ENCODE data around the gene PRPF6.

The PRPF6 gene

GRCh38 chr20:64033981-64034493, 53.1 kb downstream of the PRPF6 start:
- Histone ChIP-seq H3K4me1 (ENCODE audit: control insufficient read depth, insufficient read depth, low read length, poor library complexity, severe bottlenecking) (peaks cover 6% of the 10 kb centered on the region), H3K27ac (ENCODE audit: low read depth, low read length, severe bottlenecking) (no peak overlapping the region), H3K9me3 (ENCODE audit: control insufficient read depth, low read length) (no peaks in the 10 kb centered on the region), H3K36me3 (ENCODE audit: control insufficient read depth, insufficient read depth, low read length) (peaks cover 48% of the 10 kb centered on the region), H3K4me3 (ENCODE audit: extremely low read depth, insufficient read depth, low read length, poor library complexity, severe bottlenecking) (no peak overlapping the region)
- WGBS, 2 experiments (ENCODE audit: insufficient coverage in 2 of 2), result 87 to 91% methylated on average over 9 to 11 of the region's 11 CpGs

DNA sequence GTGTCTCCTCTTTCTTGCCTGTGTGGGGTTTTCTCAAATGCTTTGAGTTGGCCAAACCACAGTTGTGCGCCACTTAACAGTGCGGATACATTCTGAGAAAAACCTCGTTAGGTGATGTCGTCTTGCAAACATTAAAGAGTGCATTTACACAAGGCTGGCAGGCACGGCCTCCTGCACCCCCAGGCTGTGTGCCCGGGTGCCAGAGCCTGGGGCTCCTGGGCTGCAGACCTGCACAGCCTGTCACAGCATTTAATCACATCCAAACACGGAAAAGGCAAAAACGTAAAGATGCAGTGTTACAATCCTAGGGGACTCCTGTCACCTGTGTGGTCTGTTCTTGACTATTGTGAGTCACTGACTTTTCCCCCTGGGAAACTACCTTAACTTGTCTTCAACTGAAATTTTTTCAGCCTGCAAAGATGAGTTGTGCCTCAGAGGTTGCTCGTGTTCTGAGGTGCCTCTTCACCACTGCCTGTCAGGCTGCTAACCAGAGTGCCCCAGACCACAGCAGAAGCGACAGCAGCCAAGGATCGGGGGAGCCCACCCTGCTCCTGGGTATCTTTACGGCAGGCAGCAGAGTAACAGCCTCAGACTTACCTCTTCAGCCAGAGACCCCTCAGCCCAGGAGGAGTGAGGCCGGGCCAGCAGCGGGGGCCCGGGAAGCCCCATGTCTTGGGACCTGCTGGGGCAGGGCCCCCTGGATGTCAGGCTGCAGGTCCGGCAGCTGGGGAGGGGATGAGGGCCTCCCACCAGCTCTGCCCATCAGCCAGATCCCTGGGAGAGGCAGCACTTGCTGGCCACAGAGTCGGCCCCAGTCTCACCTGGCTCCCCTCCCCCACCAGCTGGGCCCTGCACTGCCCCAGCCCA, 54.4 kb downstream of the PRPF6 start:
- Histone ChIP-seq H3K4me1 (ENCODE audit: control insufficient read depth, insufficient read depth, low read length, poor library complexity, severe bottlenecking) (peaks cover 6% of the 10 kb centered on the region), H3K9me3 (ENCODE audit: control insufficient read depth, low read length) (no peaks in the 10 kb centered on the region), H3K4me3 (ENCODE audit: extremely low read depth, insufficient read depth, low read length, poor library complexity, severe bottlenecking) (no peak overlapping the region), H3K36me3 (ENCODE audit: control insufficient read depth, insufficient read depth, low read length) (peaks cover 37% of the 10 kb centered on the region), H3K27ac (ENCODE audit: low read depth, low read length, severe bottlenecking) (no peak overlapping the region)
- WGBS, 2 experiments (ENCODE audit: insufficient coverage in 2 of 2), result 84 to 94% methylated on average over 10 to 17 of the region's 17 CpGs

DNA sequence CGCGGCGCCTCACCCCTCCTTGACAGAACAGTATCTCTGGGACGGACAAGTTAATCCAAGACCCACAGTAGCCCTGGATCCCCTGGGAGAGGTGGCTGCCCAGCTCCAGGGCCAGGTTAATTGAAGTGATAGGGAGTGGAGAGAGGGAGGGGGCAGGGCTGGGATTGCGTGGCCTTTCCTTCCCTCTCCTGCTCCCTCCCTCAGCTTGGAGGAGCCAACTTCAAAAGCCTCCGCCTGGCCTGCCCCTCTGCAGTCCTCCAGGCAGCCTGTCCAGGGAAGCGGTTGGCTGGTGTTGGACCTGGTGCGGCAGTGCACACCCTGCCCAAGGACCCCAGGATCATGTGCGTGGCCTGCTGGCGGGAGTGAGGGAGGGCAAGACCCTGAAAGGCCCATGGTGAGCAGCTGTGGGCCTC, 55.0 kb downstream of the PRPF6 start, which contains the start of gene C20orf204:
TSS of gene C20orf204 (plus strand) at position 250 of the 413 bp plus-strand sequence. CDS start at position 392, 142 bp downstream.
- WGBS, 2 experiments (ENCODE audit: insufficient coverage in 2 of 2), result 71 to 73% methylated on average over 5 to 9 of the region's 10 CpGs
- Histone ChIP-seq H3K36me3 (ENCODE audit: control insufficient read depth, insufficient read depth, low read length) (peaks cover 30% of the 10 kb centered on the region), H3K27ac (ENCODE audit: low read depth, low read length, severe bottlenecking) (peak within 1 kb of the TSS; percentile 5), H3K9me3 (ENCODE audit: control insufficient read depth, low read length) (no peaks in the 10 kb centered on the region), H3K4me1 (ENCODE audit: control insufficient read depth, insufficient read depth, low read length, poor library complexity, severe bottlenecking) (peaks cover 6% of the 10 kb centered on the region), H3K4me3 (ENCODE audit: extremely low read depth, insufficient read depth, low read length, poor library complexity, severe bottlenecking) (no peak within 1 kb of the TSS)

DNA sequence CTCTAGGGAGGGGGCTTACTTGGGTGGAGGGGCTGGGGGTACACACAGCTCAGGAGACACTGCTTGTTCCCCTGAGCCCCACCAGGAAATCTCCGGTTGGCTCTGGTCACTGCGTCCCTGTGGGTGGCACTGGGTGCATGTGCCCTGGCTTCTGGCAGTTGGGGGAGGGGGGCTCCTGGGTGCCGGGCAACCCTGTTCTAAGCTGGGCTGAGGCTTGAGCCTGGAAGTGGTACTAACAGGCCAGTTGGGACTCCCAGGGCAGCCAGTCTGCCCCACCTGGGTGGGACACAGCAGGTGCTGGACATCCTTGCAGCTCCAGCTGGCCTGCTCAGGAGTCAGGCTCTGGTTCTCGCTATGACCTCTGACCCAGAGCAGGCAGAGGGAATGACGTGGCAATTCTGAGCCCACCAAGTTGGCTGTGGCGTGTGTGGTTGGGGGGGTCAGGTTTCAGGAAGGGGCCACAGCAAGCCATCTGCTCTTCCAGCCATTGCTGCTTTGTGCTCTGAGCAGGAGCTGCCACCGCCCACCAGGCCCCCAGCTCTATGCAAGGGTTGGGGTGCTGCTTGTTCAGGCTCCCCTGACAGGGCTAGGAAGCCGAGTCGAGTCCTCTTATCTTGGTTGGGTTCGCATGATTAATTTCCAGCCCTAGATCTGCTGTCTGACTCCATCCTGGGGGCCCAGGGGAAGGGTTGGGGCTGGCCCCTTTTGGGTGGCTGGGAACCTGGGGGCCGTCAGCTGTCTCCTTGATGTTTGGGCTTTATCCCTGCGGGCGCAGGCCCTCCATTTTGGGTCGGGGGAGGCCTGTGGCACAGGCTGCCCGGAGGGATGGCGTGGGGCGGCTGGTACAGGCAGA, 55.6 kb downstream of the PRPF6 start:
- 66 to 85% methylated on average over 13 to 17 of the region's 17 CpGs for WGBS, 2 experiments (ENCODE audit: insufficient coverage in 2 of 2)
- peak overlapping the region; percentile 5 for H3K27ac ChIP-seq (ENCODE audit: low read depth, low read length, severe bottlenecking)
- no peak overlapping the region for H3K4me3 ChIP-seq (ENCODE audit: extremely low read depth, insufficient read depth, low read length, poor library complexity, severe bottlenecking)
- H3K9me3 ChIP-seq (ENCODE audit: control insufficient read depth, low read length), result no peaks in the 10 kb centered on the region
- H3K4me1 ChIP-seq (ENCODE audit: control insufficient read depth, insufficient read depth, low read length, poor library complexity, severe bottlenecking), result peaks cover 6% of the 10 kb centered on the region
- peaks cover 25% of the 10 kb centered on the region for H3K36me3 ChIP-seq (ENCODE audit: control insufficient read depth, insufficient read depth, low read length)

GRCh38 chr20:64037199-64037497, 56.2 kb downstream of the PRPF6 start:
- Histone ChIP-seq H3K4me1 (ENCODE audit: control insufficient read depth, insufficient read depth, low read length, poor library complexity, severe bottlenecking) (peaks cover 6% of the 10 kb centered on the region), H3K4me3 (ENCODE audit: extremely low read depth, insufficient read depth, low read length, poor library complexity, severe bottlenecking) (no peak overlapping the region), H3K27ac (ENCODE audit: low read depth, low read length, severe bottlenecking) (no peak overlapping the region), H3K36me3 (ENCODE audit: control insufficient read depth, insufficient read depth, low read length) (peaks cover 19% of the 10 kb centered on the region), H3K9me3 (ENCODE audit: control insufficient read depth, low read length) (no peaks in the 10 kb centered on the region)
- WGBS, 2 experiments (ENCODE audit: insufficient coverage in 2 of 2), result 67% methylated on average over 1 of the region's 3 CpGs; no CpG with 5 or more reads in 1 of the 2 experiments

DNA sequence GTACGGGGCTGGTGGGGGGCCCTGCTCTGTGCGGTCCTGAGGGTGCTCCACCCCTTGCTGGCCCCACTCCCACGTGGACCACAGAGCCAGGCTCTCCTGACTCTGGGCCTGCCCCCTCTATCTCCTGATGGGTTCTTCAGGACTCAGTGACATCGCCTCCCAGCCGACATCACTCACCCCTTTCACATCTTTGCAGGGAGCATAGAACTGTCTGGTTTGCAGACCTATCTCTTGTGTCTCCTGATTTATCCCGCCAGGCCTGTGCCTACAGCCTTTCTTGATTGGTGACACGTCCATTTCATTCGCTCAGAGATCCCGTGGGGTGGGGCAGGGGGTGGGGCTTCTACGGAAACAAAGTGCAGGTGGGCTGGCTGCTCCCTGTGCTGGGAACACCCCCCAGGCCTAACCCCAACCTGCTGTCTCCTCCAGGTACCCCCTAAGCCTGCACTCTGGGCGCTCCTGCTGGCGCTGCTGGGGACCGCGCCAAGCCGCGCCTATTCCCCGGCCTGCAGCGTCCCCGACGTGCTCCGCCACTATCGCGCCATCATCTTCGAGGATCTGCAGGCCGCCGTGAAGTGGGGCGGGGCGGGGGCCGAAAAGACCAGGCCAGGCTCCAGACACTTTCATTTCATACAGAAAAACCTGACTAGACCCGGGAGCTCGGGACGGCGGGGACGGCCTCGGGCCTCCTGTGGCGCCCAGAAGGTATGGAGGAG, 56.7 kb downstream of the PRPF6 start:
- Histone ChIP-seq H3K4me3 (ENCODE audit: extremely low read depth, insufficient read depth, low read length, poor library complexity, severe bottlenecking) (peak overlapping the region; percentile 45), H3K36me3 (ENCODE audit: control insufficient read depth, insufficient read depth, low read length) (peaks cover 15% of the 10 kb centered on the region), H3K27ac (ENCODE audit: low read depth, low read length, severe bottlenecking) (no peak overlapping the region), H3K9me3 (ENCODE audit: control insufficient read depth, low read length) (no peaks in the 10 kb centered on the region), H3K4me1 (ENCODE audit: control insufficient read depth, insufficient read depth, low read length, poor library complexity, severe bottlenecking) (peaks cover 6% of the 10 kb centered on the region)
- WGBS, 2 experiments (ENCODE audit: insufficient coverage in 2 of 2), result 23 to 31% methylated on average over 25 to 31 of the region's 36 CpGs

- Histone ChIP-seq H3K9me3 (ENCODE audit: control insufficient read depth, low read length) (no peaks in the 10 kb centered on the region), H3K36me3 (ENCODE audit: control insufficient read depth, insufficient read depth, low read length) (peaks cover 11% of the 10 kb centered on the region), H3K4me1 (ENCODE audit: control insufficient read depth, insufficient read depth, low read length, poor library complexity, severe bottlenecking) (peaks cover 6% of the 10 kb centered on the region), H3K27ac (ENCODE audit: low read depth, low read length, severe bottlenecking) (no peak overlapping the region), H3K4me3 (ENCODE audit: extremely low read depth, insufficient read depth, low read length, poor library complexity, severe bottlenecking) (peak overlapping the region; percentile 45)
- WGBS, 2 experiments (ENCODE audit: insufficient coverage in 2 of 2), result 0 to 3% methylated on average over 2 to 16 of the region's 30 CpGs
These were observed 57.3 kb downstream of the PRPF6 start for GRCh38 chr20:64038224-64038564.

DNA sequence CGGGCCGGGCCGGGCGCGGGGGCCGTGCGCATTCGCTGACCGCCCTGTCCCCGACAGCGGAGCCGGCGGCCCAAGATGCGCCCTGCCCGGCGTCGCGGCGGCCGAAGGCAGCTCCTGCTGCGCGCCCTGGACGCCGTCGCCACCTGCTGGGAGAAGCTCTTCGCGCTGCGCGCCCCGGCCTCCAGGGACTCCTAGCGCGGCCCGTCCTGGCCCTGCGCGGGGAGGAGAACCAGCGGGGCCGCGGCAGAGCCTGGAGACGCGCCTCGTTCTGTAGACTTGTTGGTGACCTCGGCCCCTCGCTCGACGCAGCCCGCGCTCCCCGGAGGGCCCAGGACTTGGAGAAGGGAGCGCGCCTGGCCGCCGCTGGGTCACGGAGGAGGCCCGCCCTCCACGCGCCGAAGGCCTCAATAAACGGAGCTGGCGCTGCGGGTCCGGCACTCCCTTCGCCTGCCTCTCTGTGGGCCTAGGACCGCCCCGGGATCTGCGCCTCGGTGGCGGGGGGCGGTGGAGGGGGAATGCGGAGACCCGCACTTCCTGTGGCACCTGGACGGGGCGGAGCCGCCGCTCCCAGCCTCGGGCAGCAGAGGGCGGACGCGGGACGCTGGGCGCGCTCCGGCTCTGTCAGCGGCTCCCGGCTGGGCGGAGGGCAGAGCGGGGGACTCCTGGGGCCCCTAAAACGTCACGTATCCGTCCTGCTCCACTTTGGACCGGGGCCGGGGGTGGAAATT, 57.8 kb downstream of the PRPF6 start:
- WGBS, 2 experiments (ENCODE audit: insufficient coverage in 2 of 2), result 1% methylated on average over 63 to 82 of the region's 91 CpGs
- Histone ChIP-seq H3K36me3 (ENCODE audit: control insufficient read depth, insufficient read depth, low read length) (peaks cover 11% of the 10 kb centered on the region), H3K4me3 (ENCODE audit: extremely low read depth, insufficient read depth, low read length, poor library complexity, severe bottlenecking) (peak overlapping the region; percentile 45), H3K27ac (ENCODE audit: low read depth, low read length, severe bottlenecking) (no peak overlapping the region), H3K9me3 (ENCODE audit: control insufficient read depth, low read length) (no peaks in the 10 kb centered on the region), H3K4me1 (ENCODE audit: control insufficient read depth, insufficient read depth, low read length, poor library complexity, severe bottlenecking) (peaks cover 6% of the 10 kb centered on the region)

DNA sequence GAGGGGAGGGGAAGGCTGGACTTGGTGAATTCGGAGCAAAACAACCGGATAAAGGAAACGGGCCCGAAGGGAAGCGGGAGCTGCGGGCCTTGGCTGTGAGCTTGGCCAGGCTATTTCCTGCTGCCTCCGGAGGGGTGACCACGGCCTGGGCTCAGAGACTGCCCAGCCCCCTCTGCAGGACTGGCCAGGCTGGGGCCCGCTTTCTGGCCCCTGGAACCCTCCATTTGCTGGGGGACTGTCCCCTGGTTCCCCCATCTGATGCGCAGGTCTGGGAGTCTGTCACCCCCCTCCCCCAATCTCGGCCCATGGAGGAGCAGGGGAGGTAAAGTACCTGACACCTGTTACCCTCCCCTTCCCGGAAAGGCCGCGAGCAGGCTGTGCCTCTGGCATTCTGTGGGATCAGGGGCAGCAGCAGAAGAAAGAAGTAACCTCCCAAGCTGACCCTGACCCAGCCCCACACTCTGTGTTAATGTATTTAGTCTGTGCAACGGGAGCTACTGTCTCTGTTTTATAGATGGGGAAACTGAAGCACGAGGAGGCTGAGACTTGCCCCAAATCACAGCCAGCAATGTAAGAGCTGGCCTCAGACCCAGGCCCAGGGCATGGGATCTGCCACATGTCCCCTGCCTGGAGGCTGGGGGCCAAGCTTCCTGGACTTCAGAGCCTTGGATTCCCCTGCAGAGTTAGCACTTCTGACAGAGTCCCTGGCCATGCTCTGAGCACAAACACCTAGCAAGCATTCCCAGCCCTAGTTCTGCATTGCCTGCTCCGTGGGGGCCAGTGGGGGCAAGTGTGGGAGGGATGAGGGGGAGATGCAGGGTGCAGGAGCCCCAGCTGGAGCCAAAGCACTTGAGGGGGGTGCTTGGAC, 58.6 kb downstream of the PRPF6 start:
- Histone ChIP-seq H3K4me3 (ENCODE audit: extremely low read depth, insufficient read depth, low read length, poor library complexity, severe bottlenecking) (peak overlapping the region; percentile 45), H3K27ac (ENCODE audit: low read depth, low read length, severe bottlenecking) (no peak overlapping the region), H3K4me1 (ENCODE audit: control insufficient read depth, insufficient read depth, low read length, poor library complexity, severe bottlenecking) (peaks cover 6% of the 10 kb centered on the region), H3K9me3 (ENCODE audit: control insufficient read depth, low read length) (no peaks in the 10 kb centered on the region), H3K36me3 (ENCODE audit: control insufficient read depth, insufficient read depth, low read length) (peaks cover 4% of the 10 kb centered on the region)
- 11 to 16% methylated on average over 11 to 12 of the region's 17 CpGs for WGBS, 2 experiments (ENCODE audit: insufficient coverage in 2 of 2)

Data from mesodermal cell (in vitro differentiated cells).